ENCODE results near the gene OR1F1.

Gene OR1F1

DNA sequence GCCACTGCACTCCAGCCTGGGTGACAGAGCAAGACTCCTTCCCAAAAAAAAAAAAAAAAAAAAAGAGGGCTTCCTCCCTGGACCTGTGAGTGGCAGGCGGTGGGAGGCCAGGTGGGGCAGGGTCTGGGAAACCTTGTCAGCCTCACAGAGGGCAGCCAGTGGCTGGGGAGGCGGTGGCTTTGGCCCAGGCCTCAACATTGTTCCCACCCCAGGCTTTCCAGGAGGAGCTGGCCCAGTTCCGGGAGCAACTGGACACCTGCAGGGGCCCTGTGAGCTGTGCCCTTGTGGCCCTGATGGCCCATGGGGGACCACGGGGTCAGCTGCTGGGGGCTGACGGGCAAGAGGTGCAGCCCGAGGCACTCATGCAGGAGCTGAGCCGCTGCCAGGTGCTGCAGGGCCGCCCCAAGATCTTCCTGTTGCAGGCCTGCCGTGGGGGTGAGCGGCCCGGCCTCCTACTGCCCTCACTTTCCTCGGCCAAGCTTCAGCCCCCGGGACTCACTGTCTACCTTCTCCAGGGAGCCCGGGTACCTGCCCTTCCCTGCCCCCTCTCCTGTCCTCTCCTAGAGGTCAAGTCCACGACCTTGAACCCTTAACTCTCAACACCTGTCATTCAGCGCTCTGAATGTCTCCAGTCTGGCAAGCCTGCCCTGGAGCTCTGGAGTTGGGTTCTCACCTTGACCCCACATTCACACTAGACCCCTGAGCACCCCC, 40.8 kb upstream of the OR1F1 start:
- Mint-ChIP-seq H3K4me1 (peaks cover 22% of the 10 kb centered on the region), H3K4me3 (no peak overlapping the region), H3K36me3 (ENCODE audit: low read depth) (peaks cover 5% of the 10 kb centered on the region), H3K27ac (no peak overlapping the region), H3K27me3 (peaks cover 5% of the 10 kb centered on the region), H3K9me3 (no peaks in the 10 kb centered on the region)
- DNase-seq, result no peak
- no peak for ATAC-seq

- Mint-ChIP-seq H3K4me1 (peaks cover 27% of the 10 kb centered on the region), H3K27ac (no peak overlapping the region), H3K9me3 (peaks cover 4% of the 10 kb centered on the region), H3K36me3 (ENCODE audit: low read depth) (peaks cover 4% of the 10 kb centered on the region), H3K27me3 (peaks cover 9% of the 10 kb centered on the region), H3K4me3 (no peak overlapping the region)
- no peak for DNase-seq
- ATAC-seq, result no peak
These were observed 40.3 kb upstream of the OR1F1 start for GRCh38 chr16:3147757-3148104.

DNA sequence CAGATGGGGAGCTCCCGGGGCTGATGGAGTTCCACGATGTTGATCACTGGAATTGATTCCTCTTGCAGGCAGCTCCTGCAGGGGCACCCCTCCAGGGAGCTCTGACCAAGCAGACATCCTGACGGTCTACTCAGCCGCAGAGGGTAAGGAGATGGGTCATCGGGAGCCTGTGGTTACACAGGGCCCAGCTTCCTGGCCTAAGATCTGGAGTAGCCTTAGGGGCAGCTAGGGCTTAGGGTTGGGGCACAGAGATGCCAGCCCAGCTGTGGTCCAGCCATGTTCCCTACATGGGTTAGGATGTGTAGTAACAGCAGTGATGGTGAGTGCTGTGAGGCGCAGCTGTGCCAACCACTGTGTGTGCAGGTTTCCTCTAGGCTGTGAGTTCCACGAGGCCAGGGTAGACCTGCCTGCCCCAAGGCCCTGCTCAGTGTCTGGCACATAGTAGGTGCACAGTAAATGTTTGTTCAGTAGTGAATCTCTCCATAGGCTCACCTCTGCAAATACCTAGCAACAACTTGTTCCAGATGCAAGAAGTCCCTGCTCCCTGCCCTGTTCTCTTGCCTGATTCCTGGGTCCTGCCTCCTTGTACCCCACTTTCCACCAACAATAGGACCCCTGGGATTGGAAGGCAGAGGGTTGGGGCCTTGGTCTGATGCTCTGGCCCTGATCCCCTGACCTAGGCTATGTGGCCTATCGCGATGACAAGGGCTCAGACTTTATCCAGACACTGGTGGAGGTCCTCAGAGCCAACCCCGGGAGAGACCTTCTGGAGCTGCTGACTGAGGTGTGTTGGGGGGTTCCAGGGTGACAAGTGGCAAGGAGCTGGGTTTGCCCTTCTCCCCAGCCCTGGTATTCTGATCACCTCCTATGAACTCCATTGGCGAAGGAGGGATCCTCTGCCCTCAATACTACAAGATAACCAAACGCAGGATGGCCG, 39.5 kb upstream of the OR1F1 start:
- Mint-ChIP-seq H3K4me1 (peaks cover 29% of the 10 kb centered on the region), H3K9me3 (peaks cover 4% of the 10 kb centered on the region), H3K36me3 (ENCODE audit: low read depth) (peaks cover 4% of the 10 kb centered on the region), H3K4me3 (peak overlapping the region; percentile 86), H3K27me3 (peaks cover 9% of the 10 kb centered on the region), H3K27ac (no peak overlapping the region)
- DNase-seq (no peak), ATAC-seq (no peak)

- ATAC-seq, result no peak
- Mint-ChIP-seq H3K36me3 (ENCODE audit: low read depth) (peaks cover 5% of the 10 kb centered on the region), H3K27ac (no peak overlapping the region), H3K4me1 (peaks cover 29% of the 10 kb centered on the region), H3K4me3 (peak overlapping the region; percentile 86), H3K9me3 (peaks cover 4% of the 10 kb centered on the region), H3K27me3 (peaks cover 9% of the 10 kb centered on the region)
- no peak for DNase-seq
These were observed 38.8 kb upstream of the OR1F1 start for GRCh38 chr16:3149193-3149530.

DNA sequence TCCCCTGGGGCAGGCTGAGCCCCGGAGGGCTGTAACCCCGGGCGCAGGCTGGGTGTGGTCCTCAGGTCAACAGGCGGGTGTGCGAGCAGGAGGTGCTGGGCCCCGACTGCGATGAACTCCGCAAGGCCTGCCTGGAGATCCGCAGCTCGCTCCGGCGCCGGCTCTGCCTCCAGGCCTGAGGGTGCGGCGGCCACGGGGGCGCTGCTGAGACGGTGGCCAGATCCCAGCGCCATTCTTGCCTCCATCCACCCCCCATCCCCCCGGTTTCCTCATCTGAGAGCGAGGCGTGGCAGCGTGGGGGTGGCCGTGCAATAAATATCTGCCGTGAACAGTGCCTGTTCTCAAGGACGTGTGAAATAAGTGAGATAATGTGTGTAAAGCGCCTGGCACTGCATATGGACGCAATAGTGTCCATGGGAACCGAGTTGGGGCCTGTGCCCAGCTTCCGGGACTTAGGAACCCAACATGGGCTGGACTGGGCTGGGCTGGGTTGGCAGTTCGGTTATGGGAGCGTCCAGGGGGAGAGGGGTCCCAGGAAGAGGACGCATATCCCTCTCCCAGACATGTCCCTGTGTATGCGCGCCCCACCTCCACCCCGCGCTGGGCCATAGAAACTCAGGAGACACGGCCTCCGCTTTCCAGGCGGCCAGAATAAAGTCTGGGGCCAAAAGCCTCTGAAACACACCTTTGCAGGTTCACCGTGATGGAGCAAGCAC, 38.2 kb upstream of the OR1F1 start:
- Mint-ChIP-seq H3K27ac (peak overlapping the region; percentile 83), H3K36me3 (ENCODE audit: low read depth) (peaks cover 6% of the 10 kb centered on the region), H3K4me1 (peaks cover 29% of the 10 kb centered on the region), H3K4me3 (peak overlapping the region; percentile 86), H3K9me3 (peaks cover 4% of the 10 kb centered on the region), H3K27me3 (peaks cover 9% of the 10 kb centered on the region)
- ATAC-seq, result no peak
- DNase-seq, result peak; percentile 74

DNA sequence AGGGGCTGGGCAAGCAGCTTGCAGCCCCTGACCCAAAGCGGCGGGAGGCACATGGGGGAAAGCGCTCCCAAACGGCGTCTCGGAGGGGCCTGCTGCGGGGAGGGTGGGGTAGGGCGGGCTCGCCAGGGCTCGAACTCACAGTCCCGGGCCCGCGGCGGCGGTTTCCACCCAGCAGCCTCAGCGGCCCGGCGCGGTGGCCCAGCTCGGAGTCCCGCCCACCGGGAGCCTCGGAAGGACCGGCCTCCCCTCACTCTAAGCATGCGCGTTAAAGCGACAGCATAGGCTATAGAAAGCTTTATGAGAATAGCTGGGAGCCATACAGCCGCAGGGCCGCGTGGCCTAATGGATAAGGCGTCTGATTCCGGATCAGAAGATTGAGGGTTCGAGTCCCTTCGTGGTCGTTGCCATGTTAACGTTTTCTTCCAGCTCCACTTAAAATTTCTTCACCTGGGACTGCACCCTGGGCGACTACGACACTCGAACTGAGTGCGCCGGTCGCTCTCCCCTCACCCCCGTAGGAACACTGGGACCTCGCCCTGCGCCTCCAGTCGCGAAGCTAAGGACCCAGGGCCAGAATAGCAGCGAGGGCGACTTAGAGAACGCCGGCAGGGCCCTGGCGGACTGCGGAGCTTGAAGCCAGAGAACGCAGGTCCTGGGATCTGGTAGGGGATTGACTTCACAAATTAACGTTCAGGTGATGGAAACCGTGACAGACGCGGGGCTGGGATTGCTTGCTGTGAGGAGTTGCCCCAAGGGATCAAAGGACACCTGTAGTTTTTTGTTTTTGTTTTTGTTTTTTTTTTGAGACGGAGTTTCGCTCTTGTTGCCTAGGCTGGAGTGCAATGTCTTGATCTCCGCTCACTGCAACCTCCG, 37.4 kb upstream of the OR1F1 start:
- ATAC-seq, result peak; percentile 87
- H3K4me3 Mint-ChIP-seq, result peak overlapping the region; percentile 86
- peak; percentile 97 for DNase-seq
- H3K27ac Mint-ChIP-seq, result peak overlapping the region; percentile 94
- peaks cover 6% of the 10 kb centered on the region for H3K36me3 Mint-ChIP-seq (ENCODE audit: low read depth)
- peaks cover 4% of the 10 kb centered on the region for H3K9me3 Mint-ChIP-seq
- peaks cover 9% of the 10 kb centered on the region for H3K27me3 Mint-ChIP-seq
- peaks cover 29% of the 10 kb centered on the region for H3K4me1 Mint-ChIP-seq

DNA sequence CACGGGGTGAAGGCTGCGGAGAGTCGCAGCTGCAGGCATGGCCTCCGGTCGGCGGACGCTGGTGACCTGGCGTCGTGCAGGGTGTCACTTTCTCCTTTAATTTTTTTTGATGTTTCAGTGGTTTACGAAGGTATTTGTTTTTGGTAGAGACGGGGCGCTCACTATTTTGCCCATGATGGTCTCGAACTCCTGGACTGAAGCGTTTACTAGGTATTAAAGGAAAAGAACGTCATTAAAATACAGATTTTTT, 36.1 kb upstream of the OR1F1 start:
- H3K27ac Mint-ChIP-seq, result peak overlapping the region; percentile 98
- peaks cover 6% of the 10 kb centered on the region for H3K36me3 Mint-ChIP-seq (ENCODE audit: low read depth)
- DNase-seq (peak; percentile 40), ATAC-seq (no peak)
- H3K9me3 Mint-ChIP-seq, result peaks cover 4% of the 10 kb centered on the region
- peaks cover 10% of the 10 kb centered on the region for H3K27me3 Mint-ChIP-seq
- H3K4me3 Mint-ChIP-seq, result peak overlapping the region; percentile 80
- peaks cover 29% of the 10 kb centered on the region for H3K4me1 Mint-ChIP-seq

DNA sequence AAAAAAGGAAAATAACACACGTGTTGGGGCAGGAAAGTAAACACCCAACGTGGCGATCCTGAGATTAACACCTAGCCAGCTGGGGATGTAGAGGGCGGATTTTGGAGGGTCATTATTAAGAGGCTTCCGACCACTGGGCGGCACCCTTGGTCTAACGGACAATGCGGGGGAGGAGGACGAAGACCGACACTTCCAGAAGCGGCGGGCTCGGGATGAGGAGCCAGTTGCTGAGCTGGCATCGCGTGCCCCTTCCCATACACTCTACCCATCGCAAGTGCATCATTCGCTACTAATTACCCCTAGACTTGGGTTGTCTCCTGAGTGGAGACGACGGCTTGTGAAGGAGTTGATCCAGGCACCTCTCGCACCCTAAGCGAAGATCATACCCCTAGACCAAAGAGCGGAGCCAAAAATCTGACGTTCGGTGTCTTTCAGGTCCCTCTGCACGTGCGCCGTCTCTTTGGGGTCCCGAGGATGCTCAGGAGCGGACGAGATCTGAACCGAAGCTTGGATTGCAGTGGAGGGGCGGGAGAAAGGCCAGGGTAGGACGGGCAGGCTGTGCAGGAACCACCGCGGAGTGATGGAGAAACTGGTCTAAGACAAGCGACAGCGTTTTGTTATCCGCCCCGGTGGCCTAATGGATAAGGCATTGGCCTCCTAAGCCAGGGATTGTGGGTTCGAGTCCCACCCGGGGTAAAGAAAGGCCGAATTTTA, 35.6 kb upstream of the OR1F1 start:
- Mint-ChIP-seq H3K27ac (peak overlapping the region; percentile 98), H3K36me3 (ENCODE audit: low read depth) (peaks cover 6% of the 10 kb centered on the region), H3K27me3 (peaks cover 11% of the 10 kb centered on the region), H3K9me3 (peaks cover 4% of the 10 kb centered on the region), H3K4me1 (peaks cover 32% of the 10 kb centered on the region), H3K4me3 (peak overlapping the region; percentile 80)
- ATAC-seq (peak; percentile 52), DNase-seq (peak; percentile 94)

- peaks cover 4% of the 10 kb centered on the region for H3K9me3 Mint-ChIP-seq
- peaks cover 6% of the 10 kb centered on the region for H3K36me3 Mint-ChIP-seq (ENCODE audit: low read depth)
- H3K27ac Mint-ChIP-seq, result peak overlapping the region; percentile 98
- H3K4me3 Mint-ChIP-seq, result peak overlapping the region; percentile 80
- H3K27me3 Mint-ChIP-seq, result peaks cover 15% of the 10 kb centered on the region
- no peak for DNase-seq
- peaks cover 38% of the 10 kb centered on the region for H3K4me1 Mint-ChIP-seq
- ATAC-seq, result no peak
These were observed 35.0 kb upstream of the OR1F1 start for GRCh38 chr16:3152991-3153368.

DNA sequence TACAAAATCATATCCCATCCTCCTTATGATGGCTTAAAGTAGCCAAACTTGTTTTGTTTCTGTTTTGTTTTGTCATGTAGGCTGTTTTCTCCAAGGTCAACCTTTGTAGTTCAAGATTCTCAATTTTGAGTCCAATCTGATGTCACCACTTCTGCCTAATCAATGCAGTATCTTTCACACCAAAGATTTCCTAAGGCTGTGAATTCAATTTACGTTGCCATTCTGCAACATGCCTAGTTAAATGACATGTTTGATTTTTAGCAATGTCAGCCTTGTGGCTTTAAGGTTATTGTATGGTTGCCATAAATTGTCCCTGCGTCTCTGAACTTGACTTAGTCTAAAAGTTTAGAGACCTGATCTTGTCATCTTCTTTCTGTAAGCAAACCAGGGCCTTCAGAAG, 32.8 kb upstream of the OR1F1 start:
- peaks cover 18% of the 10 kb centered on the region for H3K27me3 Mint-ChIP-seq
- H3K9me3 Mint-ChIP-seq, result peaks cover 4% of the 10 kb centered on the region
- H3K4me1 Mint-ChIP-seq, result peaks cover 43% of the 10 kb centered on the region
- no peak overlapping the region for H3K4me3 Mint-ChIP-seq
- peaks cover 6% of the 10 kb centered on the region for H3K36me3 Mint-ChIP-seq (ENCODE audit: low read depth)
- H3K27ac Mint-ChIP-seq, result no peak overlapping the region
- no peak for DNase-seq
- ATAC-seq, result no peak

DNA sequence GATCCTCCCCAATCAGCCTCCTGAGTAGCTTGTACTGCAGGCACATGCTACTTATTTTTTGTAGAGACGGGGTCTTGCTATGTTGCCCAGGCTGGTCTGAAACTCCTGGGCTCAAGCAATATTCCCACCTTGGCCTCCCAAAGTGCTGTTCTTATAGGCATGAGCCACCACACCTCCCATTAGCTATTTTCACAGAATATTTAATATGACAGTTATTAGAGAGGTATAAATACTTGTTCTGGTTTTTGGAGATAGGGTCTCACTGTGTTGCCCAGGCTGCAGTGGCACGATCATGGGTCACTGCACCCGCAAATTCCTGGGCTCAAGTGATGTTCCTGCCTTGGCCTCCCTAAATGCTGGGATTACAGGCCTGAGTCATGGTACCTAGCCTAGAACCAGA, 32.0 kb upstream of the OR1F1 start:
- DNase-seq (no peak), ATAC-seq (no peak)
- H3K36me3 Mint-ChIP-seq (ENCODE audit: low read depth), result peaks cover 6% of the 10 kb centered on the region
- peaks cover 13% of the 10 kb centered on the region for H3K27me3 Mint-ChIP-seq
- no peak overlapping the region for H3K27ac Mint-ChIP-seq
- H3K4me3 Mint-ChIP-seq, result no peak overlapping the region
- peaks cover 4% of the 10 kb centered on the region for H3K9me3 Mint-ChIP-seq
- peaks cover 38% of the 10 kb centered on the region for H3K4me1 Mint-ChIP-seq

DNA sequence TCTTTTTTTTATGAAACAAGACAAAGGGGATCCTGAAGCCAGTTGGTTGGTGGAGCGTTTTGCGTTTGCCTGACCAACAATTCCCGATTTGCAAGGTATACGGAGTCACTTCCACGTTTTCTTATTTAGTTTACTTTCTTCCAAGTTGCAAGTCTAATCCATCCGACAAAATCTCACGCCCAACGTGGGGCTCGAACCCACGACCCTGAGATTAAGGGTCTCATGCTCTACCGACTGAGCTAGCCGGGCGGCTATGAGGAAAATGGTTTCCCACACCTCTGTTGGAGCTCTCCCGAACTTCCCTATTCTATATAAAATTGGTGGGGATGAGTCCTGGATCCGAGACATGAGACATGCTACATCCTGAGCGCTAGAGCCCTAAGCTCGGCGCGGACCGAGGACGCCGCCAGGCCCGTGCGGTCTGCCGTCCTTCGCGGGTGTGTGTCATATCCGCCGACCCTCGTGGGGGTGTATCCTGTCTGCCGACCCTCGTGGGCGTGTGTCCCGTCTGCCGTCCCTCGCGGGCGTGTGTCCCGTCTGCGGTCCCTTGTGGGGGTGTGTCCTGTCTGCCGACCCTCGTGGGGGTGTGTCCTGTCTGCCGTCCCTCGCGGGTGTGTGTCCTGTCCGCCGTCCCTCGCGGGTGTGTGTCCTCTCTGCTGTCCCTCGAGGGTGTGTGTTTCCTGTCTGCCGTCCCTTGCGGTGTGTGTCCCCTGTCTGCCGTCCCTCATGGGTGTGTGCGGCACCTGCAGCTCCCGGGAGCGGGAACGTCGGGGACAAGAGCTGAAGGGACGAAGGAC, 30.6 kb upstream of the OR1F1 start:
- peak overlapping the region; percentile 86 for H3K27ac Mint-ChIP-seq
- peak overlapping the region; percentile 80 for H3K4me3 Mint-ChIP-seq
- DNase-seq (peak; percentile 74), ATAC-seq (peak; percentile 47)
- peaks cover 13% of the 10 kb centered on the region for H3K27me3 Mint-ChIP-seq
- H3K4me1 Mint-ChIP-seq, result peaks cover 30% of the 10 kb centered on the region
- H3K36me3 Mint-ChIP-seq (ENCODE audit: low read depth), result peaks cover 6% of the 10 kb centered on the region
- peaks cover 4% of the 10 kb centered on the region for H3K9me3 Mint-ChIP-seq

DNA sequence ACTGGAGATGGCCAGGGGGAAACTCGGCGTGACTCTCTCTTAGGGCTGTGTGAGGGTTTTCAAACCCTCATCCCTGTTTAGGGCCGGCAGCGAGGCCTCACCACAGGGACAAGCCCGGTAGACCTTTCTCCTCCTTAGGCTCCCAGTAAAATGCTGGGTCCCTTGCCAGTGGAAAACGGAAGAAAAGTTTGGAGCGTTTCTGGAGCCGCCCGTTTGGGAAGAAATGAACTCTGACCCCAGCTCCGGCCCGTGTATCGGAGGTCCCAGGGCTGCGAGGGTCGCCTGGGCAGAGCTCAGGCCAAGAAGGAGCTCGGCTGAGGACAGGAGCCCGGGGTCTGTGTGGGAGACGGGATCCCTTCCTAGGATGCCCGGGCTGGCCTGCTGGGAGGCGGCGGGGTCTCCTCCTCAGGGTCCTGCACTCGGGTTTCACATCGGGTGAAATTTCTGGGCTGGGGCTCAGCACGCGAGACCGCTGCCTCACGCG, 29.9 kb upstream of the OR1F1 start:
- Mint-ChIP-seq H3K4me1 (peaks cover 25% of the 10 kb centered on the region), H3K27me3 (peaks cover 9% of the 10 kb centered on the region), H3K36me3 (ENCODE audit: low read depth) (peaks cover 2% of the 10 kb centered on the region), H3K4me3 (peak overlapping the region; percentile 80), H3K27ac (peak overlapping the region; percentile 86), H3K9me3 (no peaks in the 10 kb centered on the region)
- DNase-seq (no peak), ATAC-seq (no peak)

Measured in activated naive CD8-positive, alpha-beta T cell treated with anti-CD3 and anti-CD28 coated beads, Interleukin-2, amount 50 U/mL, for 24 hours (primary cell).